22Rv1 (cell line): ENCODE data around the gene HES5.

Experiments
- H3K27ac ChIP-seq: fragments of 450-650 bp; 2 replicates; pipeline ENCODE4 v1.5.1; 2017
- ZFX ChIP-seq: fragments of 450-650 bp; IDR thresholded peaks from 2 replicates; pipeline ENCODE4 v1.6.1; 2017; ENCODE audit warnings: antibody characterized with exemption, borderline replicate concordance
- TF ChIP-seq, protein P1 (sequence below): fragments of 450-650 bp; IDR thresholded peaks from 2 replicates; pipeline ENCODE4 v1.5.1; 2017; ENCODE audit warnings: mild to moderate bottlenecking

HES5 gene

DNA sequence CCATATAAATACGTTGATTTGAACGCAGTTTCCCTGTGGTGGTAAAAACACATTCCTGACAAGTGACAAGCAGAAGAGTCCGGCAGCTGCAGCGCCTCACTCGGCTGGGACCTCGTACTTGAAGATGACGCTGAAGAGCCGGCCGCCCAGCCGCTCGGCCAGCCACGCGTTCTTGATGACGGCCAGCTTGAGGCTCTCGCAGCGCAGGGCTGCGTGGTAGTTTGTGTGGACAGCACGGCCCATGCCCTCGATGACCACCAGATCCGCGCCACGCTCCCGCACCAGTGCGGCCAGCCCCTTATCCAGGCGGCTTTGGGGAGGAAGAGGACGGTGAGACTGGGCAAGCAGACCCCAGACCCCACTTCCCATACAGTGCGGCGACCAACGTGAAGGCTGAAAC, 21.3 kb downstream of the HES5 start:
- no peak overlapping the region for H3K27ac ChIP-seq
- TF ChIP-seq, protein P1, sequence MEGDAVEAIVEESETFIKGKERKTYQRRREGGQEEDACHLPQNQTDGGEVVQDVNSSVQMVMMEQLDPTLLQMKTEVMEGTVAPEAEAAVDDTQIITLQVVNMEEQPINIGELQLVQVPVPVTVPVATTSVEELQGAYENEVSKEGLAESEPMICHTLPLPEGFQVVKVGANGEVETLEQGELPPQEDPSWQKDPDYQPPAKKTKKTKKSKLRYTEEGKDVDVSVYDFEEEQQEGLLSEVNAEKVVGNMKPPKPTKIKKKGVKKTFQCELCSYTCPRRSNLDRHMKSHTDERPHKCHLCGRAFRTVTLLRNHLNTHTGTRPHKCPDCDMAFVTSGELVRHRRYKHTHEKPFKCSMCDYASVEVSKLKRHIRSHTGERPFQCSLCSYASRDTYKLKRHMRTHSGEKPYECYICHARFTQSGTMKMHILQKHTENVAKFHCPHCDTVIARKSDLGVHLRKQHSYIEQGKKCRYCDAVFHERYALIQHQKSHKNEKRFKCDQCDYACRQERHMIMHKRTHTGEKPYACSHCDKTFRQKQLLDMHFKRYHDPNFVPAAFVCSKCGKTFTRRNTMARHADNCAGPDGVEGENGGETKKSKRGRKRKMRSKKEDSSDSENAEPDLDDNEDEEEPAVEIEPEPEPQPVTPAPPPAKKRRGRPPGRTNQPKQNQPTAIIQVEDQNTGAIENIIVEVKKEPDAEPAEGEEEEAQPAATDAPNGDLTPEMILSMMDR, result no peak
- no peak for TF ChIP-seq ZFX

DNA sequence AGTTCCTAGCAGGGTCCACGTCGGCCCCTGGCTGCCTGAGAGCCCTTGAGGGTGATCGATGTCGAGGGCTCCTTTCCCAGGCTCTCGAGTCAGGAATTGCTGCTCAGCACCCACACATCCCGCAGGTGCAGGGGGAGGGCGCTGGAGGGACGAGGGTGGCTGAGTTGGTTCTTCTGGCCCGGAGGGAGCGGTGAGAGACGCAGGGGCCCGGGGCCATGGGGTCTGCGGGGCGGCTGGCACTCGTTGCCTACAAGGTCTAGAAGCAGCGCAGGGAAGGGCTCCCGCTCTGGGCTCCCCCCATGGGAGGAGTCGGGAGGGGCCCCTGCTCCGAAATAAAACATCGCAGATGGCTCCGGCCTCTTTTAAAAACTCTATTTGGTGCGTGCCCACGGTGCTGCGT, 21.9 kb downstream of the HES5 start:
- H3K27ac ChIP-seq, result no peak overlapping the region
- no peak for TF ChIP-seq ZFX
- TF ChIP-seq, protein P1, result no peak

DNA sequence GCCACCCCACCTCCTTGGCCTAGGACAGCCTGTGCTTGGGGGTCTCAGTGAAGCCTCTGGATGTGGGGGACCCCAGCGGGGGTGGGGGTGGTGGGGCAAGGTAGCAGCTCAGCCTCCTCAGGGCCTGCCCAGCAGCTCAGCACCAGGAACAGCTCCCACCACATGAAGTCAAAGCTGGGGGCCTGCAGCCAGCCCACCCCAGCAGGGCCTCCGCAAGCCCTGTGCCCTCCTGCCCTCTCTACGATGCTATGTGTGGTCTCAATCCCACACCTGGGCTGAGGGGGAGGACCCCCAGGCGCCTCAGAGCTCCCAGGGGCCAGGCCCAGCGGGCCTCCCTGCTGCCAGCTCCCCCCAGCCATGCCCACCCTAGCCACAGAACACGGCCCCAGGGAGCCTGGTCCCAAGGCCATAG, 22.3 kb downstream of the HES5 start:
- no peak for TF ChIP-seq ZFX
- TF ChIP-seq, protein P1, result no peak

DNA sequence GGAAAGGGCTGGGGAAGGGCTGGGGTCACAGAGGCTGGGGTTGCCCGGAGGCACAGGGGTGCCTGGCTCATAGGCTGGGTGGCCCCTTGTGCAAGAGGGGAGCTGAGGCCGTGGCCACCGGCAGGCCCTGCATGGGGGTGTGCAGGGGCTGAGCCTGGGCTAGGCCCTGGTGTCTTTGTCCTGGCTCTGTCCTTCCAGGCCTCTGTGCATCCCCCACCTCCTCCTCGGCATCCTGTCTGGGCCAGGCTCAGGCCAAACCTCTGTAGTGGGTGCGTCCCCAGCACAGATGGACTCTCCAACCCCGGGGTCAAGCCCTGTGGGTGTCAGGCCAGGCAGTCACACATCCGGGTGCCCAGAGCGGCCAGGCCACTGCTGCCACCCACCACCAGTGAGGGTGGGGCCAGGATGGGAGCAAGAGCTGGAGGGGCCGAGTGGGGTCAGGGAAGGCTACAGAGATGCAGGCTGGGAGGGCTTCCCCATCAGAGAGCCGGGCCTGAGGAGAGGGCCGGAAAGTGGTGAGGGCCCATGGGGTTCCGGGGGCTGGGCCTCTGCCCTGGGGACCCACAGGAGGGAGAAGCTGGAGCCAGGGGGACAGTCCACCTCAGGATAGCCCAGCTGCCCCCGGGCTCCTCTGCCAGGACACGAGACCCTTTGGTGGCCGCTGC, 23.0 kb downstream of the HES5 start:
- no peak overlapping the region for H3K27ac ChIP-seq
- TF ChIP-seq, protein P1, result no peak
- TF ChIP-seq ZFX, result no peak

More for the DNA sequence above, 22.3 kb downstream of the HES5 start:
- no peak overlapping the region for H3K27ac ChIP-seq

DNA sequence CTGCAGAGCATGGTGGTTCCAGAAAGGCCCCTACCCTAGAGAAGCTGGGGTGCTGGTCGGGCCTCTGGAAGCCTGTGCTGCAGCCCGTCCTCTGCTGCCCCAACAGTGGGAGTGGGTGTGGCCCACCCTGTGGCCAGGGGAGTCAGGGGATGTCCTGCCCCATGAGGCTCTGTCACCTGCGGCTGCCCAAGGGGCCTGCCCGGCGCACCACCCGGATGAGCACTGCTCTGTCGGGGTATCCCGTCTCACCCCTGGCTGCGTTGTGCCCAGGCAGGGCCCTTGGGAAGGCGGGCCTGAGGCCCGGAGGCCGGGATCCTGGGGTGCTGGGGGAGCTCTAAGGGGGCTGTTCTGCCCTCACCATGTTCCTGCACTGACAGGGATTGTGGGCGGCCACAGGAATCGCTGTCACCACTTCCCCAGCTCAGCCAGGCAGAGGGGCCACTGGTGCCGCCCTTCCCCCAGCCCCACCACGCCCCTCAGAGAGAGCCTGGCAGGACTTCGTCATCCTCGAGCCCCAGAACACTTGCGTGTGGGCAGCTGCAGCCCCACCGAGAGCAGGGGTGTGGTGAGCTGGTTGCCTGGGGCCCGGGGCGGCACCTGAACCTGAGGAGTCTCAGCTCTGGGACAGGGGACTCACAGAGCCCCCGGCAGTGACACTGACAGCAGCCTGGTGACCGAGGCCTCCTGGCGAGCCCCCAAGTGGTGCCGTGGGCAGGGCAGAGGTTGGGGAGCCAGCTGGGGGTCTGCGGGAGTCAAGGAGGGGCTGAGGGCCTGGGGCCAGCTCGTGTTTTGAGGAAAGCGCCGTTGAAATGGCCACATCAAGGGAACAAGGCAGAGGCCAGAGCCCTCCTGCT, 23.8 kb downstream of the HES5 start:
- H3K27ac ChIP-seq, result no peak overlapping the region
- TF ChIP-seq, protein P1, result no peak
- TF ChIP-seq ZFX, result no peak

DNA sequence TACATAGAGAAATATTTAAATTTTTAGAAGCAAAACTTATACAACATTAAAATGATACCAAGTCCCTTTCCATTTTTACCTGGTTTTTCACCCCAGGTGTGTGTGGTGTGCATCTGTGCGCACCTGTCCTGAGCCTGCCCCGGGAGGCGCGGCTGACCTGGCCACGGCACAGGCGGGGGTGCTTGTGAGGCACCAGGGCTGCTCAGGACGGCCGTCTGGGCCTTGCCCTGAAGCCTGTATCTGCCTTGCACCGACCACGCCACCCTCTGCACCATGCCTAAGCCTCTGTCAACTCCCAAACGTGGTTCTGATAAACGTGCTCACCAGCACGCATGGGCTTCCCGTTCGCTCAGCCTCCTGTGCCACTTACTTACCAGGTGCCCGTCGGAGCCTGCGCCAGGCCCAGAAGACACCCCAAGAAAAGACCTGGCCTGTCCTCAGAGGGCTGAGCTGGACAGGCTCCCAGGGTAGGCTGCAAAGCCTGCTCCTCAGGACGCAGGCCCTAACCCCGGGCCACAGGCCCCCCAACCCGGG, 24.5 kb downstream of the HES5 start:
- no peak overlapping the region for H3K27ac ChIP-seq
- TF ChIP-seq ZFX, result no peak
- TF ChIP-seq, protein P1, result no peak

DNA sequence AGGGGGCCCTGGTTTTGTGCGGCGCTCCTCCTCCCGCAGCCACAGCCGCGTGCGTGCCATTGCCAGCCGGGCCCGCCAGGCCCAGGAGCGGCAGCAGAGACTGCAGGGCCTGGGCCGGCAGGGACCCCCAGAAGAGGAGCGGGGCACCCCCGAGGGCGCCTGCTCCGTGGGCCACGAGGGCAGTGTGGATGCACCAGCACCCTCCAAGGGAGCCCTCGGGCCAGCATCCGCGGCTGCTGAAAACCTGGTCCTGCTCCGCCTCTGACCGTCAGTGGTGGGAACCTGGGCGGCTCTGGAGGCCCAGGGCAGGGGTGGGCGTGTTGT, 25.2 kb downstream of the HES5 start:
- TF ChIP-seq ZFX, result no peak
- TF ChIP-seq, protein P1, result no peak

More for the DNA sequence above, 25.2 kb downstream of the HES5 start:
- no peak overlapping the region for H3K27ac ChIP-seq
